IPS-15b (cell line): ENCODE measurements around the gene MEF2D.

Experiments
- H3K27me3 ChIP-seq: one replicate; pipeline ENCODE4 v1.6.1; 2013; ENCODE audit warnings: low read length; ENCODE audit not compliant: control insufficient read depth, insufficient read depth
- H3K36me3 ChIP-seq: one replicate; pipeline ENCODE4 v1.6.1; 2013; ENCODE audit warnings: low read length; ENCODE audit not compliant: control insufficient read depth, insufficient read depth
- H3K4me1 ChIP-seq: one replicate; pipeline ENCODE4 v1.6.1; 2013; ENCODE audit warnings: mild to moderate bottlenecking, low read length; ENCODE audit not compliant: control insufficient read depth, insufficient read depth
- H3K4me3 ChIP-seq: one replicate; pipeline ENCODE4 v1.5.1; 2013; ENCODE audit warnings: low read depth, low read length
- H3K9ac ChIP-seq: one replicate; pipeline ENCODE4 v1.6.1; 2013; ENCODE audit warnings: low read depth, mild to moderate bottlenecking, low read length
- H3K9me3 ChIP-seq: one replicate; pipeline ENCODE4 v1.6.1; 2013; ENCODE audit warnings: mild to moderate bottlenecking, low read length; ENCODE audit not compliant: control insufficient read depth, insufficient read depth

MEF2D gene

GRCh38 chr1:156498432-156499193 lies 2.0 kb downstream of the MEF2D start:
- no peaks in the 10 kb centered on the region for H3K27me3 ChIP-seq
- H3K9me3 ChIP-seq: no peaks in the 10 kb centered on the region
- peaks cover 40% of the 10 kb centered on the region for H3K4me1 ChIP-seq
- H3K4me3 ChIP-seq: peak overlapping the region; percentile 82
- no peak overlapping the region for H3K9ac ChIP-seq
- H3K36me3 ChIP-seq: no peaks in the 10 kb centered on the region

- H3K36me3 ChIP-seq: no peaks in the 10 kb centered on the region
- peak overlapping the region; percentile 82 for H3K4me3 ChIP-seq
- H3K9me3 ChIP-seq: no peaks in the 10 kb centered on the region
- H3K4me1 ChIP-seq: peaks cover 35% of the 10 kb centered on the region
- H3K27me3 ChIP-seq: no peaks in the 10 kb centered on the region
- H3K9ac ChIP-seq: no peak overlapping the region
These were observed 2.7 kb downstream of the MEF2D start for GRCh38 chr1:156497743-156498431.

GRCh38 chr1:156497078-156497742 lies 3.4 kb downstream of the MEF2D start:
- Histone ChIP-seq H3K9me3 (no peaks in the 10 kb centered on the region), H3K36me3 (no peaks in the 10 kb centered on the region), H3K9ac (no peak overlapping the region), H3K4me1 (peaks cover 30% of the 10 kb centered on the region), H3K27me3 (no peaks in the 10 kb centered on the region), H3K4me3 (no peak overlapping the region)

- no peaks in the 10 kb centered on the region for H3K27me3 ChIP-seq
- H3K9me3 ChIP-seq: no peaks in the 10 kb centered on the region
- no peak overlapping the region for H3K9ac ChIP-seq
- peak overlapping the region; percentile 22 for H3K4me3 ChIP-seq
- no peaks in the 10 kb centered on the region for H3K36me3 ChIP-seq
- peaks cover 34% of the 10 kb centered on the region for H3K4me1 ChIP-seq
These were observed 4.3 kb downstream of the MEF2D start for GRCh38 chr1:156496211-156496761.

GRCh38 chr1:156495401-156496140 lies 5.0 kb downstream of the MEF2D start:
- Histone ChIP-seq H3K4me3 (no peak overlapping the region), H3K27me3 (no peaks in the 10 kb centered on the region), H3K36me3 (no peaks in the 10 kb centered on the region), H3K9ac (no peak overlapping the region), H3K4me1 (peaks cover 41% of the 10 kb centered on the region), H3K9me3 (no peaks in the 10 kb centered on the region)

- H3K36me3 ChIP-seq: no peaks in the 10 kb centered on the region
- H3K27me3 ChIP-seq: no peaks in the 10 kb centered on the region
- H3K4me3 ChIP-seq: no peak overlapping the region
- H3K9ac ChIP-seq: peak overlapping the region; percentile 65
- no peaks in the 10 kb centered on the region for H3K9me3 ChIP-seq
- H3K4me1 ChIP-seq: peaks cover 50% of the 10 kb centered on the region
These were observed 6.2 kb downstream of the MEF2D start for GRCh38 chr1:156494309-156494895.

GRCh38 chr1:156493742-156494141 lies 6.8 kb downstream of the MEF2D start:
- Histone ChIP-seq H3K4me1 (peaks cover 54% of the 10 kb centered on the region), H3K9ac (no peak overlapping the region), H3K4me3 (no peak overlapping the region), H3K36me3 (no peaks in the 10 kb centered on the region), H3K27me3 (no peaks in the 10 kb centered on the region), H3K9me3 (no peaks in the 10 kb centered on the region)

- no peak overlapping the region for H3K9ac ChIP-seq
- H3K9me3 ChIP-seq: no peaks in the 10 kb centered on the region
- H3K4me3 ChIP-seq: no peak overlapping the region
- no peaks in the 10 kb centered on the region for H3K27me3 ChIP-seq
- peaks cover 2% of the 10 kb centered on the region for H3K36me3 ChIP-seq
- H3K4me1 ChIP-seq: peaks cover 54% of the 10 kb centered on the region
These were observed 7.4 kb downstream of the MEF2D start for GRCh38 chr1:156493154-156493631.

- H3K27me3 ChIP-seq: no peaks in the 10 kb centered on the region
- no peak overlapping the region for H3K9ac ChIP-seq
- peaks cover 49% of the 10 kb centered on the region for H3K4me1 ChIP-seq
- H3K9me3 ChIP-seq: no peaks in the 10 kb centered on the region
- peaks cover 2% of the 10 kb centered on the region for H3K36me3 ChIP-seq
- H3K4me3 ChIP-seq: no peak overlapping the region
These were observed 7.9 kb downstream of the MEF2D start for GRCh38 chr1:156492591-156493080.

GRCh38 chr1:156492013-156492590 lies 8.5 kb downstream of the MEF2D start:
- no peak overlapping the region for H3K4me3 ChIP-seq
- no peak overlapping the region for H3K9ac ChIP-seq
- peaks cover 2% of the 10 kb centered on the region for H3K36me3 ChIP-seq
- H3K27me3 ChIP-seq: no peaks in the 10 kb centered on the region
- H3K4me1 ChIP-seq: peaks cover 44% of the 10 kb centered on the region
- no peaks in the 10 kb centered on the region for H3K9me3 ChIP-seq
